T-helper 1 cell (primary cell): Measurements from ENCODE around the gene UNC5CL.
A peak's percentile ranks its signal among the peaks of the same experiment; 100 is the strongest.

Experiments used
- DNase-seq, 5 donors: peaks; one replicate each; pipeline ENCODE4 v3.0.0-alpha.2; 2012 to 2020

UNC5CL gene

GRCh38 chr6:41002168-41002567 lies 36.9 kb downstream of the UNC5CL start:
- no peak for DNase-seq

GRCh38 chr6:41000248-41000647 lies 38.8 kb downstream of the UNC5CL start:
- DNase-seq, result no peak

DNA sequence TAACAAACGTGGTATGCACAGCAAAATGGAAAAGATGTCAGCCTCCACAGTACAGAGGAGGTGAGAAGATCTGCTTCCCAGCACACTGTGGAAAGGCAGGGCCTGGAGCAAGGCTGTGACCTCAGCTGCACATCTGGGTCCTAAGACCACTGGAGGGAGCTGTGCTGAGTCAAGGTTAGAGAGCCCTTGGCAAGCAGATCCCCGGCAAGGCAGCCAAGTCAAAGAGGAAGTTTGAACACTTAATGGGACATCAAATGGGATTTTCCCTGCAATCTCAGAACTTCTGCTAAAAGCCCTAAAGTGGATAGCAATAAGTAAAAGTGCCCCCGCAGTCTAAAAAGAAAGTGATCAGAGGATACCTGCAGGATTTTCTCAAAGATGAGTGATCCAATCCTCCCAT lies 39.5 kb downstream of the UNC5CL start:
- peak in 1 of 5 donors; percentile 4 for DNase-seq

GRCh38 chr6:40998661-40999060 lies 40.4 kb downstream of the UNC5CL start:
- DNase-seq, result no peak

DNA sequence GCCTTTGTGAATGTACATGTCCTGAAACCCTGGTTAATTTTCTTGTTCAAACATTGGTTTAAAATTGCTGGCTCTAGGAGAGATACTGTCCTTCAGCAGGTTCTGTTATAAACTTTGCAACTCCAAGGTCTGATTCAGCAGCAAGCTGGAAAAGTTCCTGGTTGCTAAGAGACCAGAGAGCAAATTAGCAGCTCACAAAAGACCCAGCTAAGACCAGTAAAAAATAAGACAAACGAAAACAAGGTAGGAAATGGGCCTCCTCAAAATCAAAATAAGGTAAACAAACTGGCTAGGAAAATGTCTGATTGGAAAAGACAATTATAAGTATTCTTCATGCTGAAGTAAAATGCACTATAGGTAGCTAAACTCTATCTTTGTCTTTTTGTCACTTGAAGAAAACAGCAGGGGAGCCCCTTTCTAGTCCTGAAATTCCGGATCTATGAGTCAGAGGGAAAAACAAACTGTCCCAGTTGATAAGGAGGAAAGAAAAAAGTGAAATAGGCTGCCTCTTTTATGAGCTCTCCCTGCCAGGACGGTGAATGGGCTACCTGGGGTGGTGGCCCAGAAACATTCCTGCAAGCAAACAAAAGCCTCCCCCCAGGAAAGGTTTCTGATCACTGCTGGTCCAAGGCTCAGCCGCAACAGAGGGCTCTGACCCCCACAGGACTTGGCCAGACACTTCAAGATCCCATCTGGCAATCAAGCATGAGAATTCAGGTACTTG lies 41.6 kb downstream of the UNC5CL start:
- DNase-seq, result no peak

GRCh38 chr6:40996591-40997233 lies 42.3 kb downstream of the UNC5CL start:
- DNase-seq, result no peak

DNA sequence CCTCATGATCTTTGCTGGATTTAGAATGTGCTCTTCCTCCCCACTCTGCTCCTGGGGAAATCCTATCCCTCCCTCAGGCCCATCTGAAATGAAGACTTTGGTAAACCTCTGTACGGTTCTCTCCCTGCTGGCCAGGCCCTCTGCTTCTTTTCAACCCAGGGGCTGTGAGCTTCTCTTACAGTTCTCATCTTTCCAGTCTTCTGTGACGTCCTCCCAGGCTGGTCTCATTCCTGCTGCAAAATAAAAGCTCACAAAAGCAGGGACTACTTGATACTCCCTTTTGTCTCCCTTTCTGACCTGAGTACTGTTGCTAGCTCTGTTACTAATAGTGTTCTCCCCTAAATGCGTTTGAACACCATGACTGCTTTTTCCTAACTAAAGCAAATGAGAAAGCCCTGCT lies 46.3 kb downstream of the UNC5CL start:
- DNase-seq, result no peak

DNA sequence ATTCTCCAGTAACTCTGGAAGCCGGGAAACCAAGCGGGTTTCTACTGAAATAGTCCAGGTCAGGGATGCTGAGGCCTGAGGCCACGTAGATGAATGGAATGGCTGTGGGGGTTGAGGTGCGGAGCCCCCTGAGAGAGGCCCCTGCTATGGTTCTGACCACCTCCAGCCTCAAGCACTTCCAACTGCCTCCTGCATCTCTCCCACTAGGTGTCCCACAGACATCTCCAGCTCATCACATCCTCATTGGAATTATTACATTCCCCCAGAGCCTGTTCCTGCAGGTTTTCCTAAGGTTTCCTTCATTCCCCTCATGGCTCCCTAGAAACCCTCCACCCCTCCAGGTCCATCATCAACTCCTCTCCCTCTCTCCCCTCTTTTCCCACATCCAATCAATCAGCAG lies 48.7 kb downstream of the UNC5CL start:
- DNase-seq, result no peak

- DNase-seq, result no peak
These were observed 49.5 kb downstream of the UNC5CL start for GRCh38 chr6:40989204-40990169.

DNA sequence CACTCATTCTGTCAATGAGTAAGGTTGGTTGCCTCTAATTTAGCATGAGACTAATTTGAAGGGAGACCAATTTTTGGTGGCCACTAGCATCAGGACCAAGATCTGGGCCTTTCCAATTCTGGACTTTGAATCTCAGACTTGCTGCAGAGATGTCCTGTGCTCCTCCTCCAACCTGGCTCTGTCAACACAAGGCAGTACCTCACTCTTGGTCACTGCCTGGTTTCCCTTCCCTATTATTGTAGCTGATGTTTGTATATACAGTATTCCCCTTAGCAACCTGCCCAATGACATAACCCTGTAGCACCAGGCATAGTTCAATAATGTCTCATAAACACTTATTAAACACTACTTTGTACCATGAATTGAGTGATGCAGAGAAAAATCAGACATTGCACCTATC lies 50.4 kb downstream of the UNC5CL start:
- no peak for DNase-seq

DNA sequence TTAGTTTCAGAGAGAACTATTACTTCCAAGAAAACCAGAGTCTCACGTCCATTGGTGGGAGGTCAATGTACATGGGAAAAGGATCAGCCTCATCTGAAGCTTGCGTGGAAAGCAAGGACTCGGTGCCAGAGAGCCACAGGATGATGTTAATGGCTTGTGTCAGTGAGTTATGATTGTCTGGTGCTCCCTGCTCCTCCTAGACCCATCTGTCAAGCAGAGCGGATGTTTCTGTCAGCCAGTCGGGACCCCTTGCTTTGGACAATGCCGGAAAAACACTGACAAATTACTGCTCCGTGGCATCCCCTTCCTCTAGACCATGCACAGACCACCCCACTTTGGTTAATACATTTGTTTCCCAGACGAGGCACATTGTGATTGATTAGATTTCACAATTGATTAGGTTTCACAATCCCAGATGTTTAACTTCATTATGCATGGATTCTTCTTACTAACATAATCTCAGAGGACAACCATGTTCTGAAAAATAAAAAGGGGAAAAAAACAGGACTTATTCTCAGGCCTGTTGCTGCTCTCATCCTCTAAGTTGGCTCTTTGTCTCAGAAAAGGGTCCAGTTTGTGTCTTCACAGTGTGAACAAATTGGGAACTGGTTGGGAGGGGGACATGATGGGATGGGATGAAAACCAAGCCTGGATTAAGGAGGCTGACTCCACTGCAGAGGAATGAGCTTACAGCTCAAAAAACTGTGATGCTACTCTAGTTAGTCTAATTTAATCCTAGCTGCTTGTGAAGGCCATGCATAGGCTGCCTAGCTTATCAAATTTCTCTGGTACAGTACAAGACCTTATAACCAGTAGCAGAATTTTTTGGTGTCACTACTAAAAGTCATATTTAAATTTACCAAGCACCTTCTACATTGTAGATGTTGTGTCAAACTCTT lies 51.9 kb downstream of the UNC5CL start:
- DNase-seq, result no peak

DNA sequence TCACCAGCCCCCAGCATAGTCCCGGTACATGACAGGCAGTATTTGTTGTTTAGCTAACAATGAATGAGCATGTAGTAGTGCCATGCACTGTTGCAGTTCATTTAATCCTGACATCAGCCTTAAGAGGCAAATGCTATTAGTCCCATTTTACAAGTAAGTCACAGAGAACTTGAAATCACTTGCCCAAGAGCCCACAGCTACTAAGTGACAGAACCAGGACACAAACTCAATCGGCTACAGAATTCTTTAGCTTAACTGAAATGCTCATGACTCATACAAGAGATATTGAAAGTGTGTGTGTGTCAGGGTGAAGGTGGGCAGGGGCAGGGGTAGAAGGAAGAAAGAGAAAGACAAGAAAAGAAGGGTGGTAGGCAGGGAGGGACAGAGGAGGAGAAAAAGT lies 52.7 kb downstream of the UNC5CL start:
- no peak for DNase-seq

- no peak for DNase-seq
These were observed 55.3 kb downstream of the UNC5CL start for GRCh38 chr6:40983752-40984151.

GRCh38 chr6:40982917-40983316 lies 56.1 kb downstream of the UNC5CL start:
- DNase-seq, result no peak

DNA sequence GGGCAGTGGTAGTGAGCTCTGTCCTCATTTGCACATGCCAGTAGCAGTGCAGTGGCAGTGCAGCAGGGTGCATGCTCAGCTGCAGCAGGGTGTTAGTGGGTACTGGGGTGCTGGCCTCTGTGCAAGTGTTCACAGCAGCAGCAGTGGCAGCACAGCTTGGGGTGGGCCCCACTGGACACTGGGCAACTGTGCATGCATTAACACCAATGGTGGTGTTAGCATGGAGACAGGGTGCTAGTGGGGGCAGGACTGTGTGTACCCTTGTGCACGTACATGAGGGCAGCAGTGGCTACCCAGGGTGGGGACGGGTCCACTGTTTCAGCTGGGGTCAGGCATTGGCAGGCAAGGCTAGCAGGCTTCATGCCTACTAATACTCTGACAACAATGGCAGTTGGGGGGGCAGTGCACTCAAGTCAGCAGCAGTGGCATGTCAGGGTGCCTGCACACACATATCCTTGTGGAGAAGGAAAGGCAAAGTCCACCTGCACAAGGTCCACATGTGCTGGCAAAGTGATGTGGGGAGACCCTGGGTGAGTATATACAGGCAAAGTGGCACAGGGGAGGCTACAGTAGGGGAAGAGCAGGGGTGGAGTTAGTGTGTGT lies 60.2 kb downstream of the UNC5CL start:
- no peak for DNase-seq

DNA sequence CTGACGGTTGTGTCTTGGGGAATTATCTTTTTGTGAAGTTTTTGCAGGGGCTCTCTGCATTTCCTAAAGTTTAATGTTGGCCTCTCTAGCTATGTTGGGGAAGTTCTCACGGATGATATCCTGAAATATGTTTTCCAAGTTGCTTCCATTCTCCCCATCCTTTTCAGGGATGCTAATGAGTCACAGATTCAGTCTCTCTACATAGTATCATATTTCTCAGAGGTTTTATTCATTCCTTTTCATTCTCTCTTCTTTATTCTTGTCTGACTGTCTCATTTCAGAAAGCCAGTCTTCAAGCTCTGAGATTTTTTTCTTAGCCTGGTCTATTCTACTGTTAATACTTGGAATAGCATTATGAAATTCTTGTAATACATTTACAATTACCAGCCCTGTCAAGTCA lies 61.3 kb downstream of the UNC5CL start:
- no peak for DNase-seq

GRCh38 chr6:40977085-40977484 lies 61.9 kb downstream of the UNC5CL start:
- DNase-seq, result no peak
